HepG2 (cell line): ENCODE results near the gene HERC4. TPM values are rescaled to one million over a fixed set of nuclear protein-coding genes. Genes with fewer than 3 reads are reported as not detected.

ENCODE experiments used
- PHF5A ChIP-seq: IDR thresholded peaks from one replicate; pipeline ENCODE4 v1.6.1; 2018; ENCODE audit warnings: low read depth, missing genetic modification reagents; ENCODE audit not compliant: unreplicated experiment
- RAD21 ChIP-seq: fragments of 450-650 bp; formaldehyde crosslinking; IDR thresholded peaks from 2 replicates; pipeline ENCODE4 v1.5.0; 2020; ENCODE audit warnings: mild to moderate bottlenecking
- polyA plus RNA-seq, 8 experiments: library from polyadenylated mRNA; depleted of rRNA in 3 of 8; stranded (reverse) in 7 of 8; unstranded in 1 of 8; fragments of >200 nt; fragmentation: Illumina TruSeq in 4 of 8; extraction: Trizol in 4 of 8; gene quantifications; 2 replicates each; pipeline versions ENCODE4 v1.2.1 to v1.2.3, GENCODE V29; 2011 to 2016; ENCODE audit warnings: low read depth in 4 of 8, missing spikeins in 1 of 8, mixed read lengths in 1 of 8; ENCODE audit not compliant: insufficient read depth in 1 of 8
- total RNA-seq, 5 experiments: library from RNA; depleted of rRNA; stranded (reverse); fragments of >200 nt; fragmentation: Illumina TruSeq; extraction: Trizol; gene quantifications; 2 replicates each; pipeline ENCODE4 v1.2.3, GENCODE V29; 2016; ENCODE audit warnings: low read depth in 1 of 5
- TF ChIP-seq, protein P1 (sequence below): IDR thresholded peaks from 2 replicates; pipeline ENCODE4 v1.6.1; 2016; ENCODE audit warnings: low read depth, missing genetic modification reagents, missing compliant biosample characterization
- TF ChIP-seq, protein P2 (sequence below): sonication (generic); formaldehyde crosslinking; IDR thresholded peaks from 2 replicates; pipeline ENCODE4 v1.5.0; 2020; ENCODE audit warnings: missing genetic modification reagents

Gene HERC4
- total and polyA plus RNA-seq, 2 of the 13 experiments (the other 11 are each of a cell fraction or from before 2014, with no cell fraction given) = 9.8 to 20.2 TPM

DNA sequence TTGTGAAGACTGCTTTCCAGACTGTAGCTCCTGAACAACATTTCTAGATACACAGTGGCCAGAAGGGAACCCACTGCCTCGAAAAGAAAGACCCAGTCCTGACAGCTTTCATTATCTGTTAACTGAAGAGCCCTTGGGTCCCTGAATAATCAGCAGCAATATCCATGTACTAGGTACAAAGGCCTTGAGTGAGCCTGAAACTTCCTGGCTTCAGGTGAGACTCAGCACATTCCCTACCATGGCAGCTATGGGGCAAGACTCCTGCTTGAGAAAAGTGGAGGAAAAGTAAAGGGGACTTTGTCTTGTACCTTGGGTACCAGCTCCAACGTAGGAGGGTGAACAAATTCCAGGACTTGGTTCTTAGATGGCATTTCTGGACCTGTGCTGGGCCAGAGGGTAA, 97.8 kb downstream of the HERC4 start (continued):
- TF ChIP-seq, protein P1, sequence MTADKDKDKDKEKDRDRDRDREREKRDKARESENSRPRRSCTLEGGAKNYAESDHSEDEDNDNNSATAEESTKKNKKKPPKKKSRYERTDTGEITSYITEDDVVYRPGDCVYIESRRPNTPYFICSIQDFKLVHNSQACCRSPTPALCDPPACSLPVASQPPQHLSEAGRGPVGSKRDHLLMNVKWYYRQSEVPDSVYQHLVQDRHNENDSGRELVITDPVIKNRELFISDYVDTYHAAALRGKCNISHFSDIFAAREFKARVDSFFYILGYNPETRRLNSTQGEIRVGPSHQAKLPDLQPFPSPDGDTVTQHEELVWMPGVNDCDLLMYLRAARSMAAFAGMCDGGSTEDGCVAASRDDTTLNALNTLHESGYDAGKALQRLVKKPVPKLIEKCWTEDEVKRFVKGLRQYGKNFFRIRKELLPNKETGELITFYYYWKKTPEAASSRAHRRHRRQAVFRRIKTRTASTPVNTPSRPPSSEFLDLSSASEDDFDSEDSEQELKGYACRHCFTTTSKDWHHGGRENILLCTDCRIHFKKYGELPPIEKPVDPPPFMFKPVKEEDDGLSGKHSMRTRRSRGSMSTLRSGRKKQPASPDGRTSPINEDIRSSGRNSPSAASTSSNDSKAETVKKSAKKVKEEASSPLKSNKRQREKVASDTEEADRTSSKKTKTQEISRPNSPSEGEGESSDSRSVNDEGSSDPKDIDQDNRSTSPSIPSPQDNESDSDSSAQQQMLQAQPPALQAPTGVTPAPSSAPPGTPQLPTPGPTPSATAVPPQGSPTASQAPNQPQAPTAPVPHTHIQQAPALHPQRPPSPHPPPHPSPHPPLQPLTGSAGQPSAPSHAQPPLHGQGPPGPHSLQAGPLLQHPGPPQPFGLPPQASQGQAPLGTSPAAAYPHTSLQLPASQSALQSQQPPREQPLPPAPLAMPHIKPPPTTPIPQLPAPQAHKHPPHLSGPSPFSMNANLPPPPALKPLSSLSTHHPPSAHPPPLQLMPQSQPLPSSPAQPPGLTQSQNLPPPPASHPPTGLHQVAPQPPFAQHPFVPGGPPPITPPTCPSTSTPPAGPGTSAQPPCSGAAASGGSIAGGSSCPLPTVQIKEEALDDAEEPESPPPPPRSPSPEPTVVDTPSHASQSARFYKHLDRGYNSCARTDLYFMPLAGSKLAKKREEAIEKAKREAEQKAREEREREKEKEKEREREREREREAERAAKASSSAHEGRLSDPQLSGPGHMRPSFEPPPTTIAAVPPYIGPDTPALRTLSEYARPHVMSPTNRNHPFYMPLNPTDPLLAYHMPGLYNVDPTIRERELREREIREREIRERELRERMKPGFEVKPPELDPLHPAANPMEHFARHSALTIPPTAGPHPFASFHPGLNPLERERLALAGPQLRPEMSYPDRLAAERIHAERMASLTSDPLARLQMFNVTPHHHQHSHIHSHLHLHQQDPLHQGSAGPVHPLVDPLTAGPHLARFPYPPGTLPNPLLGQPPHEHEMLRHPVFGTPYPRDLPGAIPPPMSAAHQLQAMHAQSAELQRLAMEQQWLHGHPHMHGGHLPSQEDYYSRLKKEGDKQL (CRISPR knock-in tag) = no peak
- no peak for TF ChIP-seq PHF5A (CRISPR knock-in tag)
- no peak for TF ChIP-seq RAD21 (CRISPR knock-in tag)
- TF ChIP-seq, protein P2, sequence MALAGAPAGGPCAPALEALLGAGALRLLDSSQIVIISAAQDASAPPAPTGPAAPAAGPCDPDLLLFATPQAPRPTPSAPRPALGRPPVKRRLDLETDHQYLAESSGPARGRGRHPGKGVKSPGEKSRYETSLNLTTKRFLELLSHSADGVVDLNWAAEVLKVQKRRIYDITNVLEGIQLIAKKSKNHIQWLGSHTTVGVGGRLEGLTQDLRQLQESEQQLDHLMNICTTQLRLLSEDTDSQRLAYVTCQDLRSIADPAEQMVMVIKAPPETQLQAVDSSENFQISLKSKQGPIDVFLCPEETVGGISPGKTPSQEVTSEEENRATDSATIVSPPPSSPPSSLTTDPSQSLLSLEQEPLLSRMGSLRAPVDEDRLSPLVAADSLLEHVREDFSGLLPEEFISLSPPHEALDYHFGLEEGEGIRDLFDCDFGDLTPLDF (CRISPR knock-in tag) = no peak
